DOHH2 (cell line): ENCODE results near the gene DUSP28.

ENCODE experiments used
- H3F3A ChIP-seq: fragments of 200-600 bp; sonication (generic), shearing (Covaris generic); 2 replicates; pipeline ENCODE4 v1.6.0; 2016; ENCODE audit warnings: antibody characterized with exemption, mild to moderate bottlenecking; ENCODE audit not compliant: control insufficient read depth, insufficient read depth
- H3K27ac ChIP-seq: fragments of 200-600 bp; sonication (generic); 2 replicates; pipeline ENCODE4 v1.5.1; 2014; ENCODE audit warnings: low read depth, mild to moderate bottlenecking, low read length, moderate library complexity
- H3K27me3 ChIP-seq: fragments of 200-600 bp; sonication (generic); 2 replicates; pipeline ENCODE4 v1.6.1; 2014; ENCODE audit warnings: mild to moderate bottlenecking, low read length, mixed read lengths; ENCODE audit not compliant: control insufficient read depth
- H3K36me3 ChIP-seq: fragments of 200-600 bp; sonication (generic); 2 replicates; pipeline ENCODE4 v1.6.1; 2014; ENCODE audit warnings: mild to moderate bottlenecking, low read length, moderate library complexity, mixed read lengths; ENCODE audit not compliant: control insufficient read depth
- H3K4me1 ChIP-seq: fragments of 200-600 bp; sonication (generic); 2 replicates; pipeline ENCODE4 v1.6.1; 2014; ENCODE audit warnings: mild to moderate bottlenecking, low read length, mixed read lengths; ENCODE audit not compliant: control insufficient read depth
- H3K4me2 ChIP-seq: fragments of 200-600 bp; sonication (generic); 2 replicates; pipeline ENCODE4 v1.6.0; 2014; ENCODE audit warnings: mild to moderate bottlenecking, low read length, moderate library complexity
- H3K4me3 ChIP-seq: fragments of 200-600 bp; sonication (generic); 2 replicates; pipeline ENCODE4 v1.5.1; 2014; ENCODE audit warnings: mild to moderate bottlenecking, low read length, mixed read lengths
- H3K79me2 ChIP-seq: fragments of 200-600 bp; sonication (generic); 2 replicates; pipeline ENCODE4 v1.6.1; 2014; ENCODE audit warnings: mild to moderate bottlenecking, low read length, mixed read lengths; ENCODE audit not compliant: control insufficient read depth
- H3K9me2 ChIP-seq: fragments of 200-600 bp; sonication (generic); replicated peaks from 2 replicates; pipeline ENCODE4 v1.6.1; 2014; ENCODE audit warnings: mild to moderate bottlenecking, low read length, mixed read lengths; ENCODE audit not compliant: control insufficient read depth
- H3K9me3 ChIP-seq: fragments of 200-600 bp; sonication (generic); 2 replicates; pipeline ENCODE4 v1.6.1; 2014; ENCODE audit warnings: antibody characterized with exemption, low read length, mixed read lengths; ENCODE audit not compliant: control insufficient read depth, insufficient read depth
- H4K20me1 ChIP-seq: fragments of 200-600 bp; sonication (generic); 2 replicates; pipeline ENCODE4 v1.6.0; 2014; ENCODE audit warnings: low read depth, mild to moderate bottlenecking, antibody characterized with exemption, low read length, moderate library complexity; ENCODE audit not compliant: control insufficient read depth, insufficient read depth
- CTCF ChIP-seq: fragments of 200-600 bp; sonication (generic); IDR thresholded peaks from one replicate; pipeline ENCODE4 v1.5.1; 2014; ENCODE audit warnings: antibody characterized with exemption, mild to moderate bottlenecking, low read depth, low read length; ENCODE audit not compliant: poor library complexity, severe bottlenecking
- EZH2phosphoT487 ChIP-seq: fragments of 200-600 bp; sonication (generic); IDR thresholded peaks from 2 replicates; pipeline ENCODE4 v1.6.1; 2017; ENCODE audit warnings: borderline replicate concordance, mild to moderate bottlenecking, antibody characterized with exemption, low read length, moderate library complexity, mixed read lengths

Gene DUSP28

GRCh38 chr2:240578110-240578450 is 17.9 kb downstream of the DUSP28 start:
- Histone ChIP-seq H3F3A (no peaks in the 10 kb centered on the region), H4K20me1 (no peaks in the 10 kb centered on the region), H3K27ac (no peak overlapping the region), H3K4me2 (no peak overlapping the region), H3K4me1 (peaks cover 42% of the 10 kb centered on the region), H3K9me2 (no peaks in the 10 kb centered on the region), H3K4me3 (no peak overlapping the region), H3K9me3 (no peaks in the 10 kb centered on the region), H3K27me3 (no peaks in the 10 kb centered on the region), H3K36me3 (peaks cover 63% of the 10 kb centered on the region), H3K79me2 (peaks cover 45% of the 10 kb centered on the region)
- no peak for TF ChIP-seq EZH2phosphoT487
- TF ChIP-seq CTCF, result no peak

GRCh38 chr2:240578488-240578887 is 18.3 kb downstream of the DUSP28 start:
- Histone ChIP-seq H4K20me1 (no peaks in the 10 kb centered on the region), H3K9me3 (no peaks in the 10 kb centered on the region), H3K27ac (no peak overlapping the region), H3K4me1 (peaks cover 46% of the 10 kb centered on the region), H3K9me2 (no peaks in the 10 kb centered on the region), H3F3A (no peaks in the 10 kb centered on the region), H3K4me2 (no peak overlapping the region), H3K79me2 (peaks cover 49% of the 10 kb centered on the region), H3K4me3 (no peak overlapping the region), H3K36me3 (peaks cover 67% of the 10 kb centered on the region), H3K27me3 (no peaks in the 10 kb centered on the region)
- TF ChIP-seq CTCF (no peak), EZH2phosphoT487 (no peak)

GRCh38 chr2:240579071-240579762 is 19.1 kb downstream of the DUSP28 start:
- Histone ChIP-seq H3F3A (peaks cover 3% of the 10 kb centered on the region; the same call in 1 of the 2 replicates), H3K36me3 (peaks cover 71% of the 10 kb centered on the region), H4K20me1 (no peaks in the 10 kb centered on the region), H3K79me2 (peaks cover 56% of the 10 kb centered on the region), H3K27me3 (no peaks in the 10 kb centered on the region), H3K9me2 (no peaks in the 10 kb centered on the region), H3K27ac (peak overlapping the region; percentile 41), H3K4me2 (peak overlapping the region; percentile 10), H3K9me3 (no peaks in the 10 kb centered on the region), H3K4me3 (no peak overlapping the region), H3K4me1 (peaks cover 53% of the 10 kb centered on the region)
- no peak for TF ChIP-seq EZH2phosphoT487
- TF ChIP-seq CTCF, result no peak
